ENCODE results near the gene OPN1LW.
"Not testable (repeated sequence)": the region's sequence is repeated elsewhere in the genome, so short reads cannot be mapped to it uniquely, and the experiment has no call there.

OPN1LW gene

DNA sequence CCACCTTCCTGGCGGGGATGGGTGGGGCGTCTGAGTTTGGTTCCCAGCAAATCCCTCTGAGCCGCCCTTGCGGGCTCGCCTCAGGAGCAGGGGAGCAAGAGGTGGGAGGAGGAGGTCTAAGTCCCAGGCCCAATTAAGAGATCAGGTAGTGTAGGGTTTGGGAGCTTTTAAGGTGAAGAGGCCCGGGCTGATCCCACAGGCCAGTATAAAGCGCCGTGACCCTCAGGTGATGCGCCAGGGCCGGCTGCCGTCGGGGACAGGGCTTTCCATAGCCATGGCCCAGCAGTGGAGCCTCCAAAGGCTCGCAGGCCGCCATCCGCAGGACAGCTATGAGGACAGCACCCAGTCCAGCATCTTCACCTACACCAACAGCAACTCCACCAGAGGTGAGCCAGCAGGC lies at the start of gene OPN1LW:
Gene OPN1LW (plus strand): TSS at position 234 of the 400 bp plus-strand sequence. CDS start 41 bp downstream, at position 275.
- not testable (repeated sequence) for DNase-seq

DNA sequence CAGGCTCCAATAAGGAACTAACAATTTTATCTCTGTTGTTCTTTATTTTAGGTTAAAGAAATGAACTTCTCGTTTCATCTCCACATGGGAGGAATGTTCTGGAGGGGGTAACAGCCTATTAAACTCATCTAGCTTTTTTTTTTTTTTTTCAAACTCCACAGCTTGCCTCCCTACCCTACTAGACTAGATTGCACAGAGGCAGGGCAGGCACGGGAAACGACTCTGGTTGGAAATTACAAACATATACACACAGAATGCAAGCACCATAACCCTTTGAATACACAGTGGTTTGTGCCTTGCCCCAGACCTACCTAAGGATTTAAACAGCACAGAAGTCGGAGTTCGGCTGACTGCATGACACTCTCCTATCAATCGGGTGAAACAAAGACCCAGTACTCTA lies 49.2 kb upstream of the OPN1LW start:
- no peak for DNase-seq

DNA sequence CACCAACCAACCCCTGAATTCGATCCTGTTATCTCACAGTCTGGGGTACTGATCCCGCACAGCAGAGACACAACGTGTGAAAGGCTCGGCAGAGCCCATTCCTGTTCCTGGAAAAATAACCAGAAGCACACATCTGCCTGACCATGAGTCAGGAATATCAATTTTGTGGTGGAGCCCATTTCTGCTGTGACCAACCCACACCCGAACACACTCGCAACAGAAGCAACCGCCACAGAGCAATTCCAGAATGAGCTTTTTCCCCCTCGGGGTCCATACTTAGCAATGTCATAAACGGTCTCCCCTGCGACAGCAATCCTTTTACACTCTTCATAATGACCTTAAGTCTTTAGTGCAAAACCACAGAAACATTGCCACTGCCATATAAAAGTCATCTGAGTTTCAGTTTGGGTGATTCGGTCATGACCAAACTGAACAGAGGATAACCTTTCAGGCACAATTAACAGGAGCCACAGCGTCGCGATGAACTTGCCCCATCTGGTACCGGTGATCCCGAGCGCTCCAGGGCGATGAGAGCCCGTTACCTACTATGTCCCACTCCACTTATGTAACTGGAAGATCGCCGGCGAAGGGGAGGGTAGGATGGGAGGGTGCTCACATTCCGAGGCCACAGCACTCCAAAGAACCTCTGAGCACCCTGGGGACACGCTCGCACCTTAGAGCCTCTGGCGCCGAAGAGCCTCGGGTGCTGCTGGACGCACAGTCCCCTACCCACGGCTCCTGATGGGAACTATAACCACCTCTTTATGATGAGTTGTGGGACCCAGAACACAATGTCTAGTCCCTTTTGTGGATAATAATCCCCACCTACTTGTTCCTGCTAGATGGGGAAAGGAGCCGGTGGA lies 47.7 kb upstream of the OPN1LW start:
- no peak for DNase-seq

DNA sequence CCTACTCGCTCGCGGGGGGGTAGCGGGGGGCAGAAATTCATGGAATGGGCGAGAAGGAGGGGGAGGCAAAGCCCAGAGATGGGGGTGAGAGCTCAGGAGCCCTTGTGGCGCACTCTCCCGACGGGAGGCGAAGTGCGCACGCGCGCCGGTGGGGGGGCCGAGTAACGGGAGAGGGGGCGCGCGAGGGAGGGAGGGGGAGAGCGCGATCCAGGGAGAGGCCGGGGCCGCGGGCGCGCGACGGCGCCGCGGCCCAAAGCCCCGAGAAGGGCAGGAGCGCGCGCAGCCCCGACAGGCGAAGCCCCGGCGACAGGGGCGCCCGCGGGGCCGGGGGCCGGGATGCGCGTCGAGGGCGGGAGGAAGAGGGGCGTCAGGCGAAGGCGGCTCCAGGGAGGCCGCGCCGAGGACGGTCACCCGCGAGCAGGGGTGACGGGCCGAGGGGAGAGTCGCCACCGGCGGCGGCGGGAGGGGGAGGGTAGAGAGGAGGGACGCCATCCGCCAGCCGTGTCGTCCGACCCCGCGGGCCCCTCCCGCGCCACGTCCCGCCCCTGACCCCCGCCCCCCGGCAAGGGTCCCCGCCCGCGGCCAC lies 46.9 kb upstream of the OPN1LW start:
- peak; percentile 78 for DNase-seq

DNA sequence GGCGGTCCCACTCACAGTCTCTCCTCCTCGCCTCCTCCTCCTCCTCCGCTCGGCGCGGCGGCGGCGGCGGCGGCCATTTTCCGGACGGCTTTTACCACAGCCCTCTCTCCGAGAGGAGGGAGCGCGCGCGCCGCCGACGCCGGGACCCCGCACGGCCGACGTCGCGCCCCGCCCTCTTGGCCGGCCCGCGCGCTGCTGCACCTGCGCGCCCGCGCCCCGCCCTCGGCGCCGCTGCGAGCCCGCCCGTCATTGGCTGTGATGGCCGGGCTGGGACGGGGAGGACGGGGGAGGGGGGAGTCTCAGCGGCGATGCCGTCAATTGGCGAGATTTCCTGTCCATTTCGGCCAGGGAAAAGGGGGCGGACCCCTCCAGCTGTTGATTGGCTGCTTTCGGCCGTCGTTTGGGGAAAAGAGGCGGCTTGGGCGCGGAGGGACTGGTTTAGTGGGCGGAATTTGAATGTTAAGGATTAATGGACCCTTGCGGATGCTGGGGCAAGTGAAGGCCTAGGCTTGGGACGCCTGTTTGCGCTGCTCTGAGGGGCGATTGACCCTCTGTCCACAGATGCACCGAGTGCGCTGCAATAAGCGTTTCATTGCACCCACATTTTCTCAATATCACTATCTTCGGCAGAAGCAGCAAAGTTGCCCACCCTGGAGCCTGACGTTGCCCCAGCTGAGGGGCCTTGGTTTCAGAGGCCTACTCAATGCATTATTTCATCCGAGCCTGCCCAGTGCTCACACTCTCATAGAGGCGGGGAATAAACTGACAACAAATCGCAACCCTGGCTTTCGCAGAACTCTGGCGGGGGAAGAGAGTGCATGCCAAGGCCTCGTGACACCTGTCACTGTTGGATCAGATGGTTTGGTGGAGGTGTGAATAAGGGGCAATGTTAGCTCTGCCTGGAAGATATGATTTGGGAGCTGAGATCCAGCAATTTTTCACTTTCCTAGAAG lies 46.2 kb upstream of the OPN1LW start, which contains the start of gene MECP2:
Gene MECP2 (minus strand): TSS at position 129 of the 953 bp plus-strand sequence.
- DNase-seq = peak; percentile 96

DNA sequence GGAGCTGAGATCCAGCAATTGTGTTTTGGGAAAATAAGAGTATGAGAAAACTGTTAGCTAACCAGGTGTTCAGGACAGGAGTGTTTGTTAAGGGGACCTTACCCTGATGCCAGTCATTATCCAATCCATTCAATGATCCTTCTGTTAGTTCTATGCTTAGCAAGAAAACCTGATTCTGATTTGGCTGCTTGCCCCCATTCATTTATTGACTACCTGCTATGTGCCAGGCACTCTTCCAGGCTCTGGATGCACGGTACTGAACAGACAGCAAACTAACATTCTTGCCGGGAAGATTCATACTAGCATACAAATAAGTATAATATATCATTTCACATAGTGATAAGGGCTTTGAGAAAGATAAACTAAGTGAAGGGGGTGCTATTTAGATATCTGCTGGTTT lies 45.5 kb upstream of the OPN1LW start:
- no peak for DNase-seq

DNA sequence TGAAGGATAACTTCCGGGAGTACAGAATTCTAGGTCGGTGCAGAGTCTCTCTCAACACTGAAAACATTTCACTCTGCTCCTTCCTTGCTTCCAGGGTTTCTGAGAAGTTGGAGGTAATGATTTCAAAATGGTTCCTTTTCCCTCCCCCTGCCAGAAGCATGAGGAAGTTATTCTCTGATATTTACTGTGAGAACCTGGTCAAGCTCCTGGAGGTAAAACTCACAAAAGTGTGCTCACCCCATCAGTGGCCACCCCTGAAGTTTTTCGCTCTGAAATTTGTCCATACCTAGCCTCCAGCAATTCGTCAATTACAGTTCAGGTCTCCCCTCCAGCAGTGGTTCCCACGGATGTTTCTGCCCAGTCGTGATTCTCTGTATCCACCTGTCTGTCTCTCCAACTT lies 30.3 kb upstream of the OPN1LW start:
- DNase-seq = no peak

DNA sequence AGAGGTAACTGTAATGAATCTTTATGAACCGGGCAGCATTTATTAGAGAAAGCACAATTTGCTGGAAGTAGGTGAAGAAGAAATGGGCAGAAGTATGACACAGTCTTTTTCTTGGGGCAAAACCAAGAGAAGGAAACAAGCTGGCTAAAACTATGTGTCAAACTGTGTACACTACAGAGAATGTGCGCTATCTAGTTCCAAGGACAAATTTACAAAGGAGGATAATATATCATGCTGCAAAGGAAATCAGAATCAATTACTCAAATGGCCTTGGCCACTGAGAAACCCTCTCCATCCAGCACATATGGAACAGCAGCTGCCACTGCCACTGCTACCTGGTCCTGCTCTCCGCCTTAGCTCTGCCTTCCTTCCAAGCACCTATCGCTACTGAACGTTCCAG lies 29.4 kb upstream of the OPN1LW start:
- no peak for DNase-seq

DNA sequence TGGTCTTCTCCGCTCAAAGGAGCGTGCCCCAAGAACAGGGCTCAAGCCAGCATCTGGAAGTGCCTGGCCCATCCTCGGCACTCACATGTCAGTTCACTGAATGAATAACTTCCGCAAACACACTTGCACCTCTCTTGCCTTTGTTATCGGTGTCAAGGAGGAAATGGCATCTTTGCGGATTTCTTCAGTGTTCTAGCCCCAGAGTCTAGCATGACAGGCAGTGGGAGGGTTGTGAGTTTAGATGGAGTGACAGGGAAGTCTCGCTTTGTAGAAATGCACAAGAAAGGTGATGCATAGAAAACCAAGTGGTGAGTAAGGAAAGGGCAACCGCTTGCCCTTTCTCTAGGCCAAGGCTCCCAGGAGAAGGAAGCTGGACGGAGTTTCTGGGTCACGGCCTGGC lies 29.0 kb upstream of the OPN1LW start:
- DNase-seq = no peak

DNA sequence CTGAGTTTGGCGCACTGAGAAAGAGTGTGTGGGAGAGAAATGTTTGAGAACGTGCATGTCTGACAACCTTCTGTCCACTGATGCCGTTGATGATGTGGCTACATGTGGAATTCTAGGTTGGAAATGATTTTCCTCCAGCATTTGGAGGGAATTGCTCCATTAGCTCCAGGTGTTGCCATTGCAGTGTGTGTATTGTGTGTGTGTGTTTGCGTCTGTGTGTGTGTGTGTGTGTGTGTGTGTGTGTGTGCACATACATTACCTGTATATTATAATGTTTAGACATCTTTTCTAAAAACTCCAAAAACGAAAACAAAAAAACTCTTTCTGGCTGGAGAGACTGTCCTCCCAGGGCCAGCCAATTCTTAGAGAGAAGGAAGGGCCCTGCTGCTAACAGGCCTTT lies 28.3 kb upstream of the OPN1LW start:
- DNase-seq = no peak

DNA sequence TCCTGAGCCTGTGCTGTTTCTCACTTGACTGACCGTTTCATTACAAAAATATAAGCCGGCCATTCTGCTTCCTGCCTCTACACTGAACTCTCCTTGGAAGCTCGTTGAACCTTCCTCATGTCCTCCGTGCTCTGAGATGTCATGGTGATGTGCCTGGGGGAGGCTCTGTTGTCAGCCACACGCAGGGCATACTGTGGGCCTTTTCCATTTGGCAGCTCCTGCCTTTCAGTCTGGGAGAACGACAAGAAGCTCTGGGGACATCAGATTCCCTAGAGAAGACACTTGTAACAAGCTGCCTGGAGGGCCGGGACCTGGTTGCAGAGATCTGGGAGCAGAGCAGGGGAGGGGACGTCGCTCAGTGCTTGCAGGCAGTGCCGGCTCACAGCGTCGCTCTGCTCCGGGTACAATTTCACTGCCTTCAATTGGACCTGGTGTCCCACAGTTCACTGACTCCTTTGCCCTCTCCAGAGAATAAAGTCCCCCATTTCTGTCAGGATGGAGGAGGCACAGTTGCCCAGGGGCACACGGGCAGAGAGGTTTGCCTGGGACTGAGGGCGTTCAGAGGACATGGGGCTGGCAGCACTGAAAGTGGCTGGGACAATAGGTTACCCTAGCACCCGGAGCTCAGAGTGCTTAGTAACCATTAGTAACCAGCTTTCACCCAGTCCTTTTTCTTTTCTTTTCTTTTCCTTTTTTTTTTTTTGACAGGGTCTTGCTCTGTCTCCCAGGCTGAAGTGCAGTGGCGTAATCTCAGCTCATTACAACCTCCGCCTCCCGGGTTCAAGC lies 27.4 kb upstream of the OPN1LW start:
- no peak for DNase-seq

DNA sequence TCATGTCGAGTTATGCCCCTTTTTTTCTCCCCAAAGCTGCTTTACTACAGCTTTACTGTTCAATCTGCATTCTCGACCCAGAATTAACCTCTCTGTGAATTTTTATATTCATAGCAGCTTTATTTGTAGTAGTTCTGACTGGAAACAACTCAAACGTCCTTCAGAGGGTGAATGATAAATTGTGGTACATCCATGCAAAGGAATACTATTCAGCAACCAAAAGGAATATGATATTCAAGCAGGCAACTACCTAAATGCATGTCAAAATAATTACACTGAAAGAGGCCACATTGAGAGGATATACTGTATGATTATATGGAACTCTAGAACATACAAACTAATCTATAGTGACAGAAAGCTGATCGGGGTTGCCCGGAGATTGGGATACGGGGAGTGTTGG lies 26.5 kb upstream of the OPN1LW start:
- DNase-seq = no peak

DNA sequence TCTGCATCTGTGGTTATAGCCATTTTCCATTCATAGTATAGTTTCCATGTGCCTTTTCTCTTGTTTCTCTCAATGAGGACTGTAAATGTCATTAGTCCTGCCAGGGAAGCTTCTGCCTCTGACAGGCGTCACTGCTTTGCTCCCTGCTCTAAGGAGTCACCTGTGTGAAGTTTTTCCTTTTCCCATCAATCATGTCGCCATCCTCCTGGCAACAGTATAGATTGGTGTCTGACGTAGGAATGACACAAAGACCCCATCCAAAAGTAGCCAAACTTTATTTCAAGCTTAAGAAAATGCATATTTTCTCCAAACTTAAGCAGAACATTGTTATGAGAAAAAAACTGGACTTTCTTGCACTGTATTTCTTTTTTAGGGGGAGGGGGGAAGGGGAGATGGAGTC lies 23.5 kb upstream of the OPN1LW start:
- DNase-seq = no peak

DNA sequence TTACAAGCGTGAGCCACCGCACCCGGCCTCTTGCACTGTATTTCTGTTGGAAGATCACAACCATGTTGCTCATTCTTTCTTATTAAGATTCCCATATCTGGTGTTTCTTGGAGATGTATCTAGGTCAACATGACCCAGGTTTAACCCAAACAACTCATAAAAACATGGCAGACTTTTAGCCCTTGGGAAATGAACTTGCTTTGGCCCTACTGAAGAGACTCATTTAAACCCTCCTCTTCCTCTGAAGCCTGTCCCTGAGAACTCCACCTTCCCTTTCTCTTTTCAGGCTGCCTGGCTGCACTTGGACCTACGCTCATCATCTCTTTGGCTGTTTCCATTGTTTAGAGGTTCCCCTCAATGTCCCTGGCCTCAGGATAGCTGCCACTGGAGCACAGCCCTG lies 22.8 kb upstream of the OPN1LW start:
- DNase-seq = no peak

DNA sequence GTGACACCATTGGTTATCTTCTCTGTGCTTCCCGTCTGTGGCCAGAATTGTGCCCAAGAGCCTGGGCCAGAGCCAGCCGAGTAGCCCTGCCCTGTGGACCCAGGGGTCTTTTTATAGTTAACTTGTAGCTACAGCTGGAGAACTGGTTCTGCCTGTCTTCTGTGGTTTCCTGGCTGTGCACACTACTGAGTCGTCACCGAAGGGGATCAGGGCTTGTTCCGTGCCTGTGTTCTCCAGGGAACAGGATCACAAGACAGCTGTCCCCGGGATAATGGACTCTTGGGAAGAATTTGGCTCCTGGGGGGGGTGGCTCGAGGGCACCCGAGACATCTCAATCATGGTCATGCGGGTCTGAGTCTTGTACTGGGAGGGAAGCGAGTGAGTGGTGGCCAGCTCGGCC lies 22.1 kb upstream of the OPN1LW start:
- DNase-seq = no peak

DNA sequence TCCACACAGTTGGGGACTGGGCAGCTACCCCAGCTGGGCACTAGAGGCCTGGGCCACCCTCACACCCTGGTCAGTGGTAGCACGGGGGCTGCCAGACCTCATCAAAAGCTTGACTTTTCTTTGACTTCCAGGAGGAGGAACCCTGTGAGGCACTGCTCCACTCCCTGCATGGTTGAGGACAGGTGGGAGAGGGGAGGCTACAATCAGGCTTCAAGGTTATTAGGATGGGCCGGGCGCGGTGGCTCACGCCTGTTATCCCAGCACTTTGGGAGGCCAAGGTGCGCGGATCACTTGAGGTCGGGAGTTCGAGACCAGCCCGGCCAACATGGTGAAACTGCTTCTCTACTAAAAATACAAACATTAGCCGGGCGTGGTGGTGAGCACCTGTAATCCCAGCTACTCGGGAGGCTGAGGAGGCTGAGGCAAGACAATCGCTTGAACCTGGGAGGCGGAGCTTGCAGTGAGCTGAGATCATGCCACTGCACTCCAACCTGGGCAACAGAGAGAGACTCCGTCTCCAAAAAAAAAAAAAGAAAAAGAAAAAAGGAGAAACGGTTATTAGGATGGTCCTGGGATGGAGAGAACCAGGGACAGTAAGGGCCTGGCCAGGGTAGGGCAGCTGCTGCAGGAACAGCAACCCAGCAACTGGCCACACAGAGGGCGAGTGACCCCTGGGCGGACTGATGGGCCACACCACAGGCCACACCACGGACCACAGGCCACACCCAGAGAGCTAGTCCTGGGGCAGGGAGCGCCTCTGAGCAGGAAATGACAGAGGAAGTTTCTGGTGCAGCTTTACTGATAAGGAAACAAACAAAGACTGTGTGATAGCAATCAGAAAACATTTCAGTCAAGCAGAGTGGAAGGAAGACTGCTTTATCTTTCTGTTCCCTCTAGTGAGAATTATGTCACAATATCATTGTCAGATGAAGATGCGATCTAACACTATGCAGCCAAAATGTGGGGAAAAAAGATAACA lies 20.5 kb upstream of the OPN1LW start:
- DNase-seq = no peak

DNA sequence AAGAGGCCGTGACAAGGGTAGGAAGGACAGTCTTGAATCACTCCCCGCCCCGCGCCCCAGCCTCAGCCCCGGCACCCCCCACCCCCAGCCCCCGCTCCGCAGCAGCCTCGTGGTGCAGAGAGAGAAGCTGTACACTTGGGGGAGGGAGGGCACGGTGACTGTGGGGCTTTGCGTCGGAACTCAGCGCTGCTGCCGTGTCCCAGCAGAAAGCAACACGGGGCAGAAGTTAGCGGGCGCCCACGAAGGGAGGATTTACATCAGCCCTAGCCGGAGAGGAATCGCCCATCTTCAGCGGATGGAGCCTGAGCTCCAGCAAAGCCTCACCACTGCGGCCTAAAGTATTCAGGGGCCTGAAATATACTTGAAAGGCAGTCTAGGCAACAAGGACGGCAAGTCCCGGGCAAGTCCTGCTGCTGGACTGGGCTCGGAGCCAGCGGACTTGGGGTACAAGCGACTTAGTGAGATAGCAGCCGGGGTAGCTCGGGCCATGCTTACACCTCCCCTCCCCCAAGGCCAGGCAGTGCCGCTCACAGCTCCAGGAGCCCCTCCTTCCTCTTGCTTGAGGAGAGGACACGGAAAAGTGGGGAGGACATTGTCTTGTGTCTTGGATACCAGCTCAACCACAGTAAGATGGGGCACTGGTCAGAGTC lies 18.5 kb upstream of the OPN1LW start:
- DNase-seq = no peak

DNA sequence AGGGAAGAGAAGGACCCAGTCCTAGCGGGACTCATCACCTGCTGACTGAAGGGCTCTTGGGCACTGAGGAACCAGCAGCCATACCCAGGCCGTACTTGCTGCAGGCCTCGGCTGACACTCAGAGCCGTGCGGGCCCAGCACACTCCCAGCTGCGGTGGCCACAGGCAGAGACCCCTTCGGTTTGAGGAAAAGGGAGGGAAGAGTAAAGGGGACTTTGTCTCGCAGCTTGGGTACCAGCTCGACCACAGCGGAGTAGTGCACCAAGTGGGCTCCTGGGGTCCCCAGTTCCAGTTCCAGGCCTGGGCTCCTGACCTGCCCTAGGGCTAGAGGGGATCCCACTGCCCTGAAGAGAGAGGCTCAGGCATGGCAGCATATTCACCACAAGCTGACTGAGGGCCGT lies 17.9 kb upstream of the OPN1LW start:
- DNase-seq = no peak

DNA sequence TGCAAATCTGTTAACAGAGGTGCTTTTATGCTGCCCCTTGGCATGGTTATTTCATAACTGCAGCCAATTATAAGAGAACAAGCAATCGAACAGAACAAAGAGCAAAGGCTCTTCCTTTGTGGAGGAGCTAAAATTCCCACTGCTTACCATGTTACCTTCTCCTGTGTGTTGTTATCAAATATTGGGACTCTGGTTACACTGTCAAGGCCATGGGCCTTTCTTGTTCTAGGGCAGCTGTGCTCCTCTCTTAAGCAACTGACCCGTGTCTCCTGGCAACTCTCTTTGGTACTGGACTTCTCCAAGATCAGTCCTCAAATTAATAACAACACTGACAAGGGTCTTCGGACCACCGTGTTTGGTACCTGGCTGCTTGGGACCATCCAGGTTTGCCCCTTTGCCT lies 12.1 kb upstream of the OPN1LW start:
- DNase-seq = no peak

DNA sequence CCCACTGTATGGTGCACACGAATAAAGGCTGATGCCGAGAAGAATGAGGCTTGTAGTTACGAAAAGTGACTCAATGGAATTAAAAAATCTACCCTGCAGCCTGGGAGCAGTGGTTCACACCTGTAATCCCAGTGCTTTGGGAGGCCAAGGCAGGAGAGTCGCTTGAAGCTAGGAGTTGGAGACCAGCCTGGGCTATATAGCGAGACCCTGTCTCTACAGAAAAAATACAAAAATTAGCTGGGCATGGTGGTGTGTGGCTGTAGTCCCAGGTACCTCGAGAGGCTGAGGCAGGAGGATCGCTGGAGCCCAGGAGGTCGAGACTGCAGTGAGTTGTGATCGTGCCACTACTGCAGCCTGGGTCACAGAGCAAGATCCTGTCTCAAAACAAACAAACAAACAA lies 11.7 kb upstream of the OPN1LW start:
- DNase-seq = no peak
